ENCODE measurements around the gene CCDC91. TPM values are rescaled to one million over a fixed set of nuclear protein-coding genes. Genes with fewer than 3 reads are reported as not detected.

The CCDC91 gene
- total RNA-seq, 1 experiment from 2014 or later = 26.8 TPM

DNA sequence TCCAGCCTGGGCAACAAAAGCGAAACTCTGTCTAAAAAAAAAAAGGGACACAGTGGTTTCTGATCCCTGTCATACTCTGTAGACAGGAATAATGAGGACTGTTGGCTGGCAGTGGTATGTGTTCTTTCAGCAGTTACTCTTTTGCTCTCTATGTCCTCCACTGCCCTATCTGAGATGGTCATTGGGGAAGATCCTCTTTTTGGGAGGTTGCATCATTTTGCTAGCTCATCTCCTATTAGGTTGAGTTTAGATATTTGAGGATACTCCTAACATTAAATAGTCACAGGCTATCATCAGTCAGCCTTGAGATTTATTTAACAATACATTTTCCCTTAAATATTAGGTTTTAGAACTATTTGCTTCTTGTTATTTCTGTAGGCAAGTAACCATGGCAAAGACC lies 5.9 kb upstream of the CCDC91 start:
- ChIA-PET POLR2A (ENCODE audit: low non-redundant PET) (no interaction called here), CTCF (interaction anchor here (0.6 kb wide), 1 partner anchor 187 kb away, joined by 8 read pairs; no protein-coding TSS in a partner anchor)
- H3K27ac ChIP-seq (ENCODE audit: low read depth, low read length, poor library complexity, severe bottlenecking) = no peak overlapping the region
- no peaks in the 10 kb centered on the region for H3K27me3 ChIP-seq (replicated peaks; ENCODE audit: insufficient read depth, low read depth, low read length, poor library complexity)
- BruUV-seq (replicated peaks) = no TSS peak
- H3K4me1 ChIP-seq (ENCODE audit: insufficient read depth, low read length, poor library complexity, severe bottlenecking) = no peaks in the 10 kb centered on the region
- H3K9me3 ChIP-seq (ENCODE audit: low read depth, low read length, poor library complexity, severe bottlenecking) = no peaks in the 10 kb centered on the region
- DNase-seq (ENCODE audit: low spot score) = no peak
- intact Hi-C loops (cut with micrococcal nuclease; ENCODE audit: unreplicated experiment) = no loop called here
- H3K36me3 ChIP-seq (ENCODE audit: insufficient read depth, low read length, poor library complexity, severe bottlenecking) = no peaks in the 10 kb centered on the region
- H3K4me3 ChIP-seq (ENCODE audit: low read depth, low read length, poor library complexity, severe bottlenecking) = no peak overlapping the region
- TF ChIP-seq EZH2 (IDR thresholded peaks at IDR 0.05; ENCODE audit: borderline replicate concordance, low read depth, low read length, poor library complexity, severe bottlenecking) (no peak), CTCF (conservative IDR thresholded peaks at IDR 0.05; ENCODE audit: low read depth, low read length) (no peak)

DNA sequence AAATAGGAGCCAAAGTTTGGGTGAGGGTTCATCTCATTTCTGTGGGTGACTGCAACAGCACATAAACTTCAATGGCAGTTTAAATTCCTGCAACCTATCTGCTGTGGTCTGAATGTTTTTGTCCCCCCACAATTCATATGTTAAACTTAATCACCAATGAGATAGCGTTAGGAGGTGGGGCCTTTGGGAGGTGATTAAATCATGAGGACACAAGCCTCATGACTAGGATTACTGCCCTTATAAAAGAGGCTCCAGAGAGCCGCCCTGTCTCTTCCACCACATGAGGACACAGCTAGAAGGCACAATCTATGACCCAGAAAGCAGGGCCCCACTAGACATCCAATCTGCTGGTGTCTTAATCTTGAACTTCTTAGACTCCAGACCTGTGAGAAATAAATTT lies 3.8 kb upstream of the CCDC91 start:
- no peak for DNase-seq (ENCODE audit: low spot score)
- BruUV-seq (replicated peaks) = no TSS peak
- intact Hi-C loops (cut with micrococcal nuclease; ENCODE audit: unreplicated experiment) = no loop called here
- H3K27me3 ChIP-seq (replicated peaks; ENCODE audit: insufficient read depth, low read depth, low read length, poor library complexity) = no peaks in the 10 kb centered on the region
- H3K4me1 ChIP-seq (ENCODE audit: insufficient read depth, low read length, poor library complexity, severe bottlenecking) = no peaks in the 10 kb centered on the region
- H3K9me3 ChIP-seq (ENCODE audit: low read depth, low read length, poor library complexity, severe bottlenecking) = no peaks in the 10 kb centered on the region
- H3K4me3 ChIP-seq (ENCODE audit: low read depth, low read length, poor library complexity, severe bottlenecking) = no peak overlapping the region
- POLR2A ChIA-PET (ENCODE audit: low non-redundant PET) = no interaction called here
- H3K36me3 ChIP-seq (ENCODE audit: insufficient read depth, low read length, poor library complexity, severe bottlenecking) = no peaks in the 10 kb centered on the region
- no peak overlapping the region for H3K27ac ChIP-seq (ENCODE audit: low read depth, low read length, poor library complexity, severe bottlenecking)
- CTCF ChIA-PET = no interaction called here
- no peak for TF ChIP-seq CTCF (conservative IDR thresholded peaks at IDR 0.05; ENCODE audit: low read depth, low read length)
- TF ChIP-seq EZH2 (IDR thresholded peaks at IDR 0.05; ENCODE audit: borderline replicate concordance, low read depth, low read length, poor library complexity, severe bottlenecking) = no peak

- Histone ChIP-seq H3K4me1 (ENCODE audit: insufficient read depth, low read length, poor library complexity, severe bottlenecking) (peaks cover 3% of the 10 kb centered on the region), H3K27me3 (replicated peaks; ENCODE audit: insufficient read depth, low read depth, low read length, poor library complexity) (no peaks in the 10 kb centered on the region), H3K27ac (ENCODE audit: low read depth, low read length, poor library complexity, severe bottlenecking) (peak overlapping the region; percentile 87), H3K4me3 (ENCODE audit: low read depth, low read length, poor library complexity, severe bottlenecking) (peak overlapping the region; percentile 85), H3K9me3 (ENCODE audit: low read depth, low read length, poor library complexity, severe bottlenecking) (no peaks in the 10 kb centered on the region), H3K36me3 (ENCODE audit: insufficient read depth, low read length, poor library complexity, severe bottlenecking) (no peaks in the 10 kb centered on the region)
- POLR2A ChIA-PET (ENCODE audit: low non-redundant PET) = no interaction called here
- TF ChIP-seq EZH2 (IDR thresholded peaks at IDR 0.05; ENCODE audit: borderline replicate concordance, low read depth, low read length, poor library complexity, severe bottlenecking) (no peak), CTCF (conservative IDR thresholded peaks at IDR 0.05; ENCODE audit: low read depth, low read length) (no peak)
- DNase-seq (ENCODE audit: low spot score) = no peak
- intact Hi-C loops (cut with micrococcal nuclease; ENCODE audit: unreplicated experiment) = no loop called here
- no TSS peak for BruUV-seq (replicated peaks)
- CTCF ChIA-PET = no interaction called here
Measured at GRCh38 chr12:28189784-28190320, 404 bp upstream of the CCDC91 start.

All from A673 (cell line).